ENCODE measurements around the gene XRRA1.
"Not testable (repeated sequence)": the region's sequence is repeated elsewhere in the genome, so short reads cannot be mapped to it uniquely, and the experiment has no call there.

XRRA1 gene

DNA sequence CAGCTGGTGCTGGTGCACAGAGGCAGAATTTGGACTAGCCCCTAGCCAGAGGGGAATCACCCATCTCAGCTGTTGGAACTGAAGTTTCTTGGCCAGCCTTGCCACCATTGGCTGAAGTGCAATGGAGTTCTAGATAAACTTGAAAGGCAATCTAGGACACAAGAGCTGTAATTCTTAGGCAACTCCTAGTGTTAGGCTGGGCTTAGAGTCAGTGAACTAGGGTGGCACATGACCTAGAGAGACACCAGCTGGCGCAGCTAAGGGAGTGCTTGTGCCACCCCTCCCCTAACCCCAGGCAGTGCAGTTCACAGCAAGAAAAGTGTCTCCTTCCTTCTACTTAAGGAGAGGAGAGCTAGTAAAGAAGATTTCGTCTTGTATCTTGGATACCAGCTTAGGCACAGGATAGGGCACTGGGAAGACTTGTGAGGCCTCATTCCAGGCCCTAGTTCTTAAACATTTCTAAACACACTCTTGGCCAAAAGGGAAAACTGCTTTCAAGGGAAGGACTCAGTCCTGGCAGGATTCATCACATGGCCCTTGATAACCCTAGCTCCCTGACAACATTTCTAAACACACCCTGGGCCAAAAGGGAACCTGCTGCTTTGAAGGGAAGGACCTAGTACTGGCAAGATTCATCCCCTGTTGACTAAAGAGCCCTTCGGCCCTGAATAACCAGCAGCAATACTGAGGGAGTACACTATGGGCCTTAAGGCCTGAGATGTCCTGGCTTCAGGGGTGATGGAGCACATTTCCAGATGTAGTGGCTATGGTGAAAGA is 53.4 kb downstream of the XRRA1 start:
- no peak for DNase-seq

DNA sequence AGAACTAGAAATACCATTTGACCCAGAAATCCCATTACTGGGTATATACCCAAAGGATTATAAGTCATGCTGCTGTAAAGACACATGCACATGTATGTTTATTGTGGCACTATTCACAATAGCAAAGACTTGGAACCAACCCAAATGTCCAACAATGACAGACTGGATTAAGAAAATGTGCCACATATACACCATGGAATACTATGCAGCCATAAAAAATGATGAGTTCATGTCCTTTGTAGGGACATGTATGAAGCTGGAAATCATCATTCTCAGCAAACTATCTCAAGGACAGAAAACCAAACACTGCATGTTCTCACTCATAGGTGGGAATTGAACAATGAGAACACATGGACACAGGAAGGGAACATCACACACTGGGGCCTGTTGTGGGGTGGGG is 55.9 kb downstream of the XRRA1 start:
- not testable (repeated sequence) for DNase-seq

DNA sequence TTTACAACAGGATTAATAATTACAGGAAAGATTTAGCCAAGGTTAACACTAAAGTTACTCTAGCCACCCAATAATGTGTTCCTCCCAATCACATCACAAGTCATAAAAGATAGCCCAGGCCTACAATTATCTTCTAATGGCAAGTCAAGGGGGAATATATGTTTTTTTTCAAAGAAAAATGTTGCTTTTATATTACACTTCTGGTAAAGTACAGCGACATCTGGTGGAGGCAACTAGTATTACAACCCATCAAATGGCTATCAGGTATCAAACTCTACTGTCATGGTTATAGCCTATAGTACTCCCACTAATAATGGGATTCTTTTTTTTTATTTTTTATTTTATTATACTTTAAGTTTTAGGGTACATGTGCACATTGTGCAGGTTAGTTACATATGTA is 71.8 kb downstream of the XRRA1 start:
- no peak for DNase-seq

DNA sequence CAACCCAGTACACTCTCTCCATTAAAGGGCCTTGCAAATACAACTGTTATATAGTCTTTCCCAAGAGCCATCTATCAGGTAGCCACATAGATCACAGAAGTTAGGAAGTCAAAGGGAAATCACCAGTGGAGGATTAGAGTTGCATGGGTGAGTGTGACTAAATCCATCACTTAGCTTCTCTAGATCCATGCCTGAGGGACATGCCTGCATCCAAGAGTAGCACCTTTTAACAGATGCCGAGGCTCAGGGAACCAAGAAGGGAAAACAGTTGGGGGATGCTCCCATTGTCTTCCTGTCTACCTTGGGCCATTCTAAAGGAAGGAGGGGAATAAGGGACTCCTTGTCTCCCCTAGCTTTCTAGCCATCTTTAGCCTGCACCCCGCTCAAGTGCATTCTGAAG is 77.9 kb downstream of the XRRA1 start:
- no peak for DNase-seq

DNA sequence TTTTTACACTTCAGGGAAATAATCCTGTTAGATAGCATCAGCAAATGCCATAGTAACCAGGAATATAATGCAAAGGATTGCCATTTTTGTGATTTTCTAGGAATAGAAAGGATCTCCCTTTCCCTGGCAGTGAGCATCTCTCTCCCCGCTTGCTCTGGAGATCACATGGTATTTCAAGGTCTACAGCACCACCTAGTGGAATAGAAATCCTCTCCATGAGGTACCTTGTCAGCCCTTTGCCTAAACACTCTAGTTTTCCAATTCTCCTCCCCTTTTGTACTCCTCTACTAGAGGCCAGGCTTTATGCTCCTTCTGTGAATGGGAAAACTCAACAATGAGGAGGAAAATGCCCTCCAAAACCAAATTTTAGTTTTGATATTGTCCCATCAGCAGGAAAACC is 78.4 kb downstream of the XRRA1 start:
- no peak for DNase-seq

DNA sequence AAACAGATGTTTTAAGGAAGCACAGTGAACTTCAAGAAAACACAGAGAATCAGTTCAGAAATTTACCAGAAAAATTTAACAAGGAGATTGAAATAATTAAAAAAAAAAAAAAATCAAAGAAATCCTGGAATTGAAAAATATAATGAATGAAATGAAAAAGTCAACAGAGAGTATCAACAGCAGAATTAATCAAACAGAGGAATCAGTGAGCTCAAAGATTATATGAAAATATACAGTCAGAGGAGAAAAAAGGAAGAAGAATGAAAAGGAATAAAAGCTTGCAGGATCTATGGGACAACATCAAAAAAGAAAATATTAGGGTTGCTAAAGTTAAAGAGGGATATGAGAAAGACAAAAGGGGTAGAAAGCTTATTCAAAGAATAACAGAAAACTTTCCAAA is 82.3 kb downstream of the XRRA1 start:
- no peak for DNase-seq

DNA sequence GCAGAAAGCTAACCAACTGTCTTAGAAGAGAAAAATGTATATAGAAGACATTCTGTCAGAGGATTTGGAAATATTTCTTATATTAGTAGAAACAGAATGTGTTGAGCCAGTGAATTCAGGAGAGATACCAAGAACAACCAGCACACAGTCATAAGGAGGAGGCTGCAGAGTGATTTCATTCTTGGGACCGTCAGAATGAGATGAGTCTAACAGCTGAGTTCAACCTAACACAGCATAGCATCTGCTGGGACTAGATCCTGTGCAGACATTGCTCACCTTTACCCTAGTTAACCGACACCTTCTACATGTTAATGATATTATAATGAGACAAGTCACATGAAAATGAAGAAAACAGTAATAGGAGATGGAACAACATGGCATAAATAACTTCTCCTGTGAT is 85.5 kb downstream of the XRRA1 start:
- no peak for DNase-seq

DNA sequence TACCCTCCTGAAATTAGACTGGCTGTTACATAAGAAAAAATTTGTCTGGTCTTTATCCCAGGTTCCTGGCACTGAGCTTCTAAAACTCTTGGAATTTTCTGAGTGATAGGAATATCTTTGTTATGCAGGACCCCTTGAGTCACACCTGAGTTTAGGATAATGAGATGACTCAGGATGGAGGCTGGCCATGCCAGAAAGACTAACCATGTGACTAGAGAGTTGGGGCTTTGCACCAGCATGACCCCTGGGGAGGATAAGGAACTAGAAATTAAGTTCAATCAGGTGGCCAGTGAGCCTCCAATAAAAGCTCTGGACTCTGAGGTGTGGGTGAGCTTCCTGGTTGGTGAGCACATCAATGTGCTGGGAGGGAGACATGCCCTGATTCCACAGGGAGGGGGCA is 88.1 kb downstream of the XRRA1 start:
- DNase-seq: no peak

DNA sequence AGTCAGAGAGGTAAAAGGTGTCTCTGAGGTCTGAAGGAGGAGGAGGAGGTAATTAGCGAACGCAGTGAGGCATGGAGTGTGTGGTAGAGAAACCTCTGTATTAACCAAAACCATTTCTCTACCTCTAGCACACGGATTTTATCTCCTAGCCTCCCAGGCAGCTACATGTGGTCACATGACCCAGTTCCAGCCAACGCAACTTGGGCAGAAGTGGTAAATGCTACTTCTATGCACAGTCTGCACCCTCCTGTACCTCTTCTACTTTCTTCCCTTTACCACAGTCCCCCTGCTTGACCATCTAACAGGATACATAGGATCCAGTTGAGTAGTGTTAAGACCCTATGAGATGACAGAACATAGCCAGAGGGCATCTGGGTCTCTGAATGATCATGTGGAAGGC is 95.7 kb downstream of the XRRA1 start:
- DNase-seq: no peak

DNA sequence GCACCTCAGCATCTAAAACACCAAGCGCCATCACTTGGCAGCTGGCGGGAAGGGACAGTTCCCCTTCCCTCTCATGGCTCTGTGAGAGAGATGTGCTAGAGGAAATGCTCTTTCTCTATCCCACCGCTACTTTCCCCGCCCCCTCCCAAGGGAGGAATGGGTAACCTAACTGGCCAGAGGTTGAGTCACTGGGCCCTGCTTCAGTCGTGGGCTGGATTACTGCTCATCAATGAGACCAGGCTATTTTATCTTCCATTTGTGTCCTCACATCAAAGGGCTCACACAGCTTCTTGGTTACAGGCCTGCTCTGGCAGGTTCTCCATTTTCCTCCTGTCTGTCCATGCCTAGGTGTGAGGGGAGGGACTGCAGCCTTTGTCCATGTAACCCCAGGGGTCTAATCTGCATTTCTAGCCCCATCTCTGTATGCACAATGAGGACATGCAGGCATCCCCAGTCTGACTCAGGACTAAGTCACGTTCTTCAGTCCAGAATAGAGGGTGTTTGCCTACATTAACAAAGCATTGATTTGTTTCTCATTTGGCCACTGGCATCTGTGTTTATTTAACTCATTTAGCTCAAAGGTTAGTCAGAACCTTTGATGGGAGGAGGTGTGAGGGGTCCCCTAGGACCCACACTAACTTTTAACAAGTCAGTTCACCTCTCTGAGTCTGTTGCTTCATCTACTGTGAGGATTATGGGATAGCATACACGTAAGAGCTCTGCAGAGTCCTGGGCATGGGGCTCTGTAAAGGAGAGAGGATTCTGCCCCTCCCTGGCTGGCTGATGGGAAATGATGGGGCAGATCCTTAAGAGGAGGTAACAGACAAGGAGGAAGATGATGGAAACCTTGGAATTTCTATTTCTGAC is 99.1 kb downstream of the XRRA1 start:
- DNase-seq: no peak

DNA sequence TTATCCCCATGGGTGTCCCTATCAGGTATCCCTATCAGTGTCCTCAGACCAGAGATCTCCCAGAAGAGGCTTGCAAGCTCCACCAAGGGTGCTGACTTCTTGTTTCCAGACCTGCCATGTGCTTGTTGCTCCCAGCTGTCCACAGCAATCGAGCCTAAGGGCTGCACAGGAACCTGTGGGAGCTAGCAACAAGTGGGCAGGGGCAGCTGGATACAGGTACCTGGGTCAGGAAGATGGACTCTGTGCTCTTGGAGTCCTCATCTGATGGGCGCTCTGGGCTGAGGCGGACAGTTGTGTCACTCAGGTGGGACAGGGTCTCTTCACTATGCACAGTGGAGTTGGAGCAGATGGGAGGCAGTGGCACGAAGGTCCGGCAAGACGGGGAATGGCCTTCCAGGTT is 101.0 kb downstream of the XRRA1 start:
- DNase-seq: no peak

DNA sequence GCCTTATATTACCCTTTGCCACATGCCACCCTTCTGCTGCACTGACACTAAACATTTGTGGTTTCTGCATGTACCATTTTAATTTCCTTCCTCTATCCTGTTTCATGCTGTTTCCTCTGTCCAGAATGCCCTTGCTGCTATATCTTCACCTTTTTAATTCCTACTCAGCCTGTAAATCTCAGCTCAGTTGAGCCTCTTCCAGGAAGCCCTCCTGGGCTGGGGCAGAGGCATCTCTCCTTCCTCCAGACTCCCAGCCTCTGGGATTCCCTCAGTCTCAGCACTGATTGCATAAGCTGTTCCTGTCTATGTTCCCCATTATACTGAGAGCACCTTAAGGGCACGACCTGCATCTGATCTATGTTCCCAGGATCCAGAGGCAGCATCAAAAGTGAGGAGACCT is 101.5 kb downstream of the XRRA1 start:
- no peak for DNase-seq

DNA sequence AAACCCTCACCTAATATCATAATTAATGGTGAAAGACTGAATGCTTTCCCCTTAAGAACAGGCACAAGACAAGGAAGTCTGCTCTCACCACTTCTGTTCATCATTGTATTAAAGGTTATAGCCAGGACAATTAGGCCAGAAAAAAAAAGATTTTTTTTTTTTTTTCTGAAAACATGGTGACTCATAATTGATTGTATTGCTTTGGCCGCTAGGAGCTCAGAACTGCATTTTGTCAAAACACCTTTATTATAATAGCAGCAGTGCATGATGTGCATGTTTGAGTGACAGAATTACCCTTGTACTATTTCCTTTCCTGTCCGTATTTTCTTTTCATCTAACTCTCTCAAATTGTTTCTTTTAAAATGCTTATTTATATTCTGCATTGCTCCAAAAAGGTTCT is 102.1 kb downstream of the XRRA1 start:
- DNase-seq: no peak

DNA sequence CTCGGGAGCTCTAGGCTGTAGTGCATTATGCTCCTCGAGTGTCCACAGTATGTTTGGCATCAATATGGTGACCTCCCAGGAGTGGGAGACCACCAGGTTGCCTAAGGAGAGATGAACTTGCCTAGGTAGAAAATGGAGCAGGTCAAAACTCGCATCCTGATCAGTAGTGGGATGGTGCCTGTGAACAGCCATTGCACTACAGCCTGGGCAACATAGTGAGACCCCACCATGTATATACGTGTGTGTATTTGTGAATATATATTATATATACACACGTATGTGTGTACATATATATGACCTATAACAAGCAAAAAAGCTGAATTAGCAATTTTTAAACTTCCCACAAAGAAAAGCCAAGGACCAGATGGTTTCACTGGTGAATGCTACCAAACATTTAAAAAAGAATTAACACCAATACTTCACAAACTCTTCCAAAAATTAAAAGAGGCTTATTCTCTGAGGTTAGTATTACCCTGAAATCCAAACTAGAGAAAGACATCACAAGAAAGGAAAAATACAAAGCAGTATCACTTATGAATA is 102.8 kb downstream of the XRRA1 start:
- no peak for DNase-seq

DNA sequence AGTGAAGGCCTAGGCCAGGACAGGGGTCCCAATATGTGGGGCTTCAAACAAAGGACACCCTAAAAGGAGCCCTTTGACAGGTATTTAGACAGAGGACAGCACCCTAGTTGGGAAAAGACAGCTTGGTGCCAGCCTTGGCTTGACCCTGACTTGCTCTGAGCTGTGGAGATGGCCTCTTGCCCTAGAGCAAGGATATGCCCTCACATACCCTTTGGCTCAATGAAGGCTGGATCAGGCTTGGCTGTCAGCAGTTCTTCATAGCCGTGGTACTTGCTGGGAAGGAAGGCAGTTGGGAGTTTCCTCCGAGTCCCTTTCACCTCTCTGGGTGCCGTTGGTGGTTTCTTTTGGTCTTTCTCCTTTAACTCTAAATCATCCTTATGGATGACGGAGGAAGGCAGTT is 104.0 kb downstream of the XRRA1 start:
- DNase-seq: no peak

DNA sequence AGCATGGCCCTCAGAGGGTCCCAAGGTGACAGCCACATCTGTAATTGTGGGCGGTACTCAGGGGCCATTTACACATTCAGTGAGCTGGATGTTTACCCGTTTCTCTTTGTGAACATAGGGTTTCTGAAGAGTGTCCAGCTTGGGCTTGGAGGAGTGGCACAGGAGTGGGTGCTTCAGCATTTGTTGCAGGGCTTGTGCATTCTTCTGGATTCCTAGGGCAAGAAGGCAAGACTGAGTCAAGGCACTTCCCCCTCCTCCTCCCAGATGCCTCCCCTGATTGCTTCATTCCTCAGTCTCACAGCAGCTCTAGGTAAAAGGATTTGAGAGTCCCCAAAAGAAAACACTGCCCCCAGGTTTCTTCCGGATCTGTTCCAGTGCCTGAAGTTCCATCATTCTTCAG is 104.8 kb downstream of the XRRA1 start:
- DNase-seq: no peak

DNA sequence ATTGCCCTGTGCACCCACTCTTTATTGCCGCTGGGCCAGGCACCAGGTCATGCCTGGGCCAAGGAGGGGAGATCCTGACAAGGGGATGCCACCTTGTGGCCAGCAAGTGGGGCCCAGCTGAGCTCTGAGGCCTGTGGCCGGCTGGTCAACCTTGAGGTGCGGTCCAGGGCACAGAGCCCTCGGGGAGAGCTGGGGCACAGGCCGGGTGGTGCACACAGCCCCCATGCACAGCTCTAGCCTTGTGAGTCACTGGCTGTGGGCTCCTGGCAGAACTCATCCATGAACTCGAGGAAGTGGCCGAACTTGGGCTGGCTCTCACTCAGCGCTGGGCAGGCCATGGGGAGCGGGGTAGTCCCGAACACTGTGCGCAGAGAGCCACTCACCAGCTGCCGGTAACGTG is 105.9 kb downstream of the XRRA1 start:
- DNase-seq: no peak

DNA sequence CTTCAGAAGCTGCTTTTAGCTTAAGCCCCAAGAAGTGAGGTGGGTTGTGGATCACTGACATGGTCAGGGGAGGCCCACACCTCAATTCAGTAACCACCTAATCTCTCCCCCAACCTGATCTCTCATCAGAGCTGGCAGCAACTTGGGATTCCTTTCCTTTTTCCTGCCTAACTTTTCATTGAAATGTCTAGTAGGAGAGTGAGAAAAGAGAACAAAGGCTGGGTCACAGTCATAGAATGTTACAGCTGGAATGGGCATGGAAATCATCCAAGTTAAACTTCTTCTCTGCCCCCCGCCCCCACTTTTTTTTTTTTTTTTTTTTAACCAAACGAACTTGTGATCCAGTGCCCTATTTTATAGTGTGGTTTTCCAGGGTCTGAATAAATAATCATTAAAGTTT is 108.4 kb downstream of the XRRA1 start:
- no peak for DNase-seq

DNA sequence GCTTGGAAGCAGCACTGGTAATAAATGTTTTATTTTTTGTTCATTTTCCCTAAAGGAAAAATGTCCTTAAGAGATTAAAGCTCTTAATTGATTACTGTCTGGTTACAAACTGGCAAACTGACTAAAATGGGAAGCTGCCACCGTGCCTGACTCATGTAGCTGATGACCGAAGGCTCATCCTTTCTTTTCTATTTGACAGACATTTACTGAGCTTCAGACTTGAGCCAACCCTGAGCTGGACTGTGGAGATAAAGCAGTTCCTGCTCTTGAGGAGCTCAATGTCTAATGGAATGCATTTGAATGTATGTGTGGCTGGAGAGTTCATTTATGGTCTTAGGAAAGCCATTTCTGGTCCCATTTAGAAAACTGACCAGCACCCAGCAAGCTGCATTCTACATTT is 108.9 kb downstream of the XRRA1 start:
- no peak for DNase-seq

DNA sequence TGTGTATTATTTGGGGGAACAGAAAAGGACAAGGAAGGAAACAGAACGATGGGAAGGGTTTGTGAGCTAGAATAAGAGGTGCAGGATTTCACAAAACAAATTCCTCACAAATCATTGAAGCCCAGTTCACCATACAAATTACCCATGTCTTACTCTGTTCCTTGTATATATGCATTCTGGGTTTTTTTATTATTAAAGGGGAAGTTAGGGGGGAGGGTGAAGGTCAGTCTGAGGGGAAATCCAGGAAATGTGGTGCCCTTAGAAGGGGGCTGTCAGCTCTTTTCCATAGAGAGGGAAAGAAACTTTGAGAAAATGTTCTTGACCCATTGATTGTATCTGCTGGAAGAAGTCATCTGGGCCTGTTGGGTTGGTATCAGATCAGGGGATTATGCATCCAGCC is 109.4 kb downstream of the XRRA1 start:
- no peak for DNase-seq

DNA sequence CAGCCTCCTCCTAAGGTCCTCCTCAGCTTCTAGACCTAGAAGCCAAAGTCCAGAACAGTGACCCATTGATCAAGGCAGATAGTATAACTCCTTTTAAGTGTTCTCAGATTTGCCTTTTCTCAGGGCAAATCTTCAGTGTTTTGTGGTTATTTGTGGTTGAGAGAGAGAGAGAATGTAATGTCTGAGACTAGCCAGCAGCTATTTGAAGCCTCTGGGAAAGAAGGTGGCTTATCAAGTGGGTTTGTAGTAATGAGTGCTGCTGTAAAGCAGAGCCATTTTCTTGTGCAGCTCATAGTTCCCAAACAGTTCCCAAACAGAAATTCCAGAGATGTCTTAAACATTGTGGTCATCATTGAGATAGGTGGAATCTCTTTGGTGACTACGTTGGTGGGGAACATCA is 110.7 kb downstream of the XRRA1 start:
- DNase-seq: no peak

DNA sequence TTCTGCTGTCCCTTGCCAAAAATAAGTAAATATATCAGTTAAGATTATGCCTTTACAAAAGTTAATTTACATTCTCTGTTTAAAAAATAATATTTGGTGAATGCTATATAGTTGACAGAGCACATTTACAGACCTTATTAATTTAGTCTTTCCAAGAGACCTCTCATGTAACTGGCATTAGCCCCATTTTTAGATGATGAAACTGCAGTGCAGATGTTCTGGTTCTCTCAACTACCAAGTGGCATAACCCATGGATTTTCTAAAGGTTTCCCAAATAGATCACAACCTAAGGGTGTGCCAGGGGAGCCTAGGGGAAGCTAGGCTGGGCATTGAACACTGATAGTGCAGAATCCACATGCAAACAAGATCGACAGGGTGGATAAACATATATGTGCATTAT is 111.7 kb downstream of the XRRA1 start:
- DNase-seq: no peak

DNA sequence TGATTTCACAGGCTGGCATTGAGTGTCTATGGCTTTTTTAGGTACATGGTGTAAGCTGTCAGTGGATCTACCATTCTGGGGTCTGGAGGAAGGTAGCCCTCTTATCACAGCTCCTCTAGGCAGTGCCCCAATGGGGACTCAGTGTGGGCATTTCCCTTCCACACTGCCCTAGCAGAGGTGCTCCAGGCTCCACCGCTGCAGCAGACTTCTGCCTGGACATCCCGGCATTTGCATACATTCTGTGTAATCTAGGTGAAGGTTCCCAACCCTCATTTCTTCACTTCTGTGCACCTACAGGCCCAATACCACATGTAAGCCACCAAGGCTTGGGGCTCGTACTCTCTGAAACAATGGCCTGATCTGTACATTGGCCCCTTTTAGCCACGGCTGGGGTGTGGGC is 122.0 kb downstream of the XRRA1 start:
- no peak for DNase-seq

DNA sequence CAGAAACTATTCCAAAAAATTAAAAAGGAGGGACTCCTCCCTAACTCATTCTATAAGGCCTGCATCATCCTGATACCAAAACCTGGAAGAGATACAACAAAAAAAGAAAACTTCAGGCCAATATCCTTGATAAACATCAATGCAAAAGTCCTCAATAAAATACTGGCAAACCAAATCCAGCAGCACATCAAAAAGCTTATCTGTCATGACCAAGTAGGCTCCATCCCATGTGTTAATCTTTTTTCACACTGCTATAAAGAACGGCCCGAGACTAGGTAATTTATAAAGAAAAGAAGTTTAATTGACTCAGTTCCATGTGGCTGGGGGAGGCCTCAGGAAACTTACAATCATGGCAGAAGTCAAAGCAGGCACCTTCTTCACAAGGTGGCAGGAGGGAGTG is 123.3 kb downstream of the XRRA1 start:
- not testable (repeated sequence) for DNase-seq
